ENCODE data around the gene ENO4. TPM values are rescaled to one million over a fixed set of nuclear protein-coding genes. Genes with fewer than 3 reads are reported as not detected.

Gene ENO4
- total and polyA plus RNA-seq, 10 of the 15 experiments (the other 5 are each of a cell fraction or from before 2014, with no cell fraction given): 0.12 to 0.37 (median 0.18) TPM; not detected in 7

DNA sequence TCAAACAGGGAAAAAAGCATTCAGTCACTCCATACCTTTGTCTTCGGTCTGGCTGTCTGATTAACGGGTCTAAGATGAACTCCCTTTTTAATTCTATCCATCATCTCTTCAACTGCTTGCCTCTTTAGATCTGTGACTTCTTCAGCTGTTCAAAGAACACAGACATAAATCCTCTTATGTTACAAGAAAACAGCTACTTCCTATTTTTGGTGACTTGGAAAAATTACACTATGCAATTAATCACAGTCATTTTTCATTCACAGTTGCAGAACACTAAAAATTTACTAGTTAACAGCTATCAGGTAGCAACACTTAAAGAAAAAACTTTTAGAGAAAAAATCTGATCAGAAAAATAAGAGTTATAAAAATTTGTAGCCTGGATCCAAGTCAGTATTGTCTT lies 66.0 kb downstream of the ENO4 start:
- BruUV-seq (replicated peaks): no TSS peak
- 4% methylated on average over 2 of the region's 2 CpGs for WGBS (ENCODE audit: insufficient coverage, insufficient replicate concordance, low lambda C conversion rate, missing lambda C conversion rate)
- Histone ChIP-seq H3K4me3 (no peak overlapping the region), H4K20me1 (ENCODE audit: control insufficient read depth, insufficient read depth) (no peaks in the 10 kb centered on the region), H3K79me2 (ENCODE audit: control insufficient read depth, insufficient read depth, low read length) (no peaks in the 10 kb centered on the region), H3K9me3 (replicated peaks; ENCODE audit: control insufficient read depth, insufficient read depth, low read length) (no peaks in the 10 kb centered on the region), H3K9ac (ENCODE audit: control insufficient read depth, insufficient read depth, low read length) (no peak overlapping the region), H3K36me3 (ENCODE audit: control insufficient read depth in 2 of 2, insufficient read depth in 2 of 2, low read length in 1 of 2) (no peaks in the 10 kb centered on the region), H2AFZ (ENCODE audit: control insufficient read depth, low read depth, low read length) (no peak overlapping the region), H3K27me3 (replicated peaks in 1 of 2; ENCODE audit: control insufficient read depth in 2 of 2, insufficient read depth in 2 of 2, low read length in 1 of 2) (no peaks in the 10 kb centered on the region), H3K27ac (ENCODE audit: control insufficient read depth, insufficient read depth) (no peak overlapping the region), H3K4me2 (ENCODE audit: control insufficient read depth, insufficient read depth) (no peak overlapping the region), H3K4me1 (ENCODE audit: control insufficient read depth, insufficient read depth, low read length) (no peaks in the 10 kb centered on the region)
- ChIA-PET POLR2A (no interaction called here), RAD21 (ENCODE audit: unreplicated experiment) (no interaction called here), CTCF (no interaction called here), SMC1A (ENCODE audit: uncharacterized antibody, unreplicated experiment) (interaction anchor here (1.4 kb wide), 1 partner anchor 12 kb away, joined by 3 read pairs; no protein-coding TSS in a partner anchor)
- intact Hi-C loops (cut with micrococcal nuclease; ENCODE audit: unreplicated experiment): no loop called here
- ATAC-seq: no peak
- FAIRE-seq: no peak
- DNase-seq (ENCODE audit: low read depth, low spot score): no peak
- in situ Hi-C loops (cut with MboI): no loop called here
- no peak for TF ChIP-seq MEF2A (IDR thresholded peaks at IDR 0.05; ENCODE audit: insufficient read depth, low read depth, low read length)
- no peak for TF ChIP-seq FOXK2 (IDR thresholded peaks at IDR 0.05)
- TF ChIP-seq E2F8 (IDR thresholded peaks at IDR 0.05; ENCODE audit: low read depth, partially characterized antibody): no peak
- TF ChIP-seq MTA2 (IDR thresholded peaks at IDR 0.05; ENCODE audit: low read depth): no peak
- no peak for TF ChIP-seq ZNF384 (IDR thresholded peaks at IDR 0.05; ENCODE audit: borderline replicate concordance, low read depth, low read length)

GRCh38 chr10:116917481-116917880 lies 68.2 kb downstream of the ENO4 start:
- H3K36me3 ChIP-seq (ENCODE audit: control insufficient read depth in 2 of 2, insufficient read depth in 2 of 2, low read length in 1 of 2): no peaks in the 10 kb centered on the region
- H2AFZ ChIP-seq (ENCODE audit: control insufficient read depth, low read depth, low read length): no peak overlapping the region
- no peak overlapping the region for H3K9ac ChIP-seq (ENCODE audit: control insufficient read depth, insufficient read depth, low read length)
- DNase-seq (ENCODE audit: low read depth, low spot score): no peak
- in situ Hi-C loops (cut with MboI): no loop called here
- CTCF ChIA-PET: no interaction called here
- no peak overlapping the region for H3K27ac ChIP-seq (ENCODE audit: control insufficient read depth, insufficient read depth)
- SMC1A ChIA-PET (ENCODE audit: uncharacterized antibody, unreplicated experiment): no interaction called here
- ATAC-seq: no peak
- H3K4me3 ChIP-seq: no peak overlapping the region
- H3K4me1 ChIP-seq (ENCODE audit: control insufficient read depth, insufficient read depth, low read length): no peaks in the 10 kb centered on the region
- H3K4me2 ChIP-seq (ENCODE audit: control insufficient read depth, insufficient read depth): no peak overlapping the region
- POLR2A ChIA-PET: no interaction called here
- no peaks in the 10 kb centered on the region for H3K27me3 ChIP-seq (replicated peaks in 1 of 2; ENCODE audit: control insufficient read depth in 2 of 2, insufficient read depth in 2 of 2, low read length in 1 of 2)
- no peaks in the 10 kb centered on the region for H4K20me1 ChIP-seq (ENCODE audit: control insufficient read depth, insufficient read depth)
- H3K79me2 ChIP-seq (ENCODE audit: control insufficient read depth, insufficient read depth, low read length): no peaks in the 10 kb centered on the region
- no TSS peak for BruUV-seq (replicated peaks)
- no peak for FAIRE-seq
- intact Hi-C loops (cut with micrococcal nuclease; ENCODE audit: unreplicated experiment): no loop called here
- no peaks in the 10 kb centered on the region for H3K9me3 ChIP-seq (replicated peaks; ENCODE audit: control insufficient read depth, insufficient read depth, low read length)
- 24% methylated on average over 3 of the region's 3 CpGs for WGBS (ENCODE audit: insufficient coverage, insufficient replicate concordance, low lambda C conversion rate, missing lambda C conversion rate)
- RAD21 ChIA-PET (ENCODE audit: unreplicated experiment): no interaction called here
- no peak for TF ChIP-seq DPF2 (IDR thresholded peaks at IDR 0.05)
- TF ChIP-seq, protein P1, sequence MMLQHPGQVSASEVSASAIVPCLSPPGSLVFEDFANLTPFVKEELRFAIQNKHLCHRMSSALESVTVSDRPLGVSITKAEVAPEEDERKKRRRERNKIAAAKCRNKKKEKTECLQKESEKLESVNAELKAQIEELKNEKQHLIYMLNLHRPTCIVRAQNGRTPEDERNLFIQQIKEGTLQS (IDR thresholded peaks at IDR 0.05; ENCODE audit: borderline replicate concordance, extremely low read depth, low read depth, low read length): no peak
- TF ChIP-seq ZNF207 (IDR thresholded peaks at IDR 0.05; ENCODE audit: borderline replicate concordance): no peak
- TF ChIP-seq EED (IDR thresholded peaks at IDR 0.05; ENCODE audit: low read depth): no peak
- TF ChIP-seq TAF1 (IDR thresholded peaks at IDR 0.05; ENCODE audit: borderline replicate concordance, low read depth, low read length): no peak
- no peak for TF ChIP-seq POU2F2 (IDR thresholded peaks at IDR 0.05; ENCODE audit: borderline replicate concordance, low read depth, low read length)
- no peak for TF ChIP-seq NKRF (conservative IDR thresholded peaks at IDR 0.05)
- TF ChIP-seq IRF4 (IDR thresholded peaks at IDR 0.05; ENCODE audit: low read depth, low read length): no peak
- no peak for TF ChIP-seq TCF12 (IDR thresholded peaks at IDR 0.05; ENCODE audit: low read depth, low read length)
- TF ChIP-seq SMARCA5 (IDR thresholded peaks at IDR 0.05): no peak
